Tibial nerve (tissue), 4 donors: Measurements from ENCODE around the gene VSIG4. TPM values are rescaled to one million over a fixed set of nuclear protein-coding genes. Genes with fewer than 3 reads are reported as not detected.

Experiments used
- DNase-seq, 2 donors: peaks; one replicate each; pipeline ENCODE4 v3.0.0-alpha.2; 2019; ENCODE audit warnings: low spot score in 2 of 2
- H3K27ac ChIP-seq, 4 donors: fragments of 200-600 bp; sonication (generic) in 3 of 4; one replicate each; pipeline ENCODE4 v1.5.1; 2017 to 2019; ENCODE audit warnings: mild to moderate bottlenecking in 1 of 4
- H3K27me3 ChIP-seq, 2 donors: fragments of 200-600 bp; sonication (generic) in 1 of 2; one replicate each; pipeline versions ENCODE4 v1.5.1 to v1.6.0; 2017 to 2019
- H3K36me3 ChIP-seq, 3 donors: fragments of 200-600 bp; sonication (generic); one replicate each; pipeline ENCODE4 v1.5.1; 2018 to 2019
- H3K4me1 ChIP-seq, 4 donors: fragments of 200-600 bp; sonication (generic) in 3 of 4; one replicate each; pipeline ENCODE4 v1.5.1; 2017 to 2019
- H3K4me3 ChIP-seq, 4 donors: fragments of 200-600 bp; sonication (generic) in 3 of 4; one replicate each; pipeline ENCODE4 v1.5.1; 2017 to 2019; ENCODE audit warnings: mild to moderate bottlenecking in 1 of 4, moderate library complexity in 1 of 4
- H3K9me3 ChIP-seq, 4 donors: fragments of 200-600 bp; sonication (generic) in 3 of 4; one replicate each; pipeline ENCODE4 v1.5.1; 2017 to 2019
- EP300 ChIP-seq, 2 donors: sonication (generic); formaldehyde crosslinking; IDR thresholded peaks; one replicate each; pipeline ENCODE4 v1.6.1; 2017; ENCODE audit warnings: antibody characterized with exemption in 2 of 2, mild to moderate bottlenecking in 1 of 2
- POLR2A ChIP-seq, 2 donors: fragments of 450-650 bp; IDR thresholded peaks; one replicate each; pipeline ENCODE4 v1.6.1; 2017; ENCODE audit warnings: antibody characterized with exemption in 2 of 2, mild to moderate bottlenecking in 2 of 2, moderate library complexity in 2 of 2
- WGBS, 2 donors: methylation state at CpG; one replicate each; pipeline ENCODE4 v1.1.5; 2018; 5-methylcytosine and 5-hydroxymethylcytosine counted together
- total RNA-seq, 4 donors: library from RNA; depleted of rRNA; stranded (reverse); fragments of >200 nt; gene quantifications; one replicate each; pipeline ENCODE4 v1.1.0, GENCODE V29; 2016
- TF ChIP-seq, protein P1 (sequence below), 5 experiments: fragments of 200-600 bp in 3 of 5; fragments of 450-650 bp in 2 of 5; sonication (generic) in 3 of 5; IDR thresholded peaks; one replicate each; pipeline ENCODE4 v1.5.1; 2016 to 2019; ENCODE audit warnings: antibody characterized with exemption in 5 of 5, mild to moderate bottlenecking in 3 of 5, moderate library complexity in 2 of 5

Gene VSIG4
- total RNA-seq, 4 donors from 2014 or later, result 81.3 to 283 (median 101) TPM

DNA sequence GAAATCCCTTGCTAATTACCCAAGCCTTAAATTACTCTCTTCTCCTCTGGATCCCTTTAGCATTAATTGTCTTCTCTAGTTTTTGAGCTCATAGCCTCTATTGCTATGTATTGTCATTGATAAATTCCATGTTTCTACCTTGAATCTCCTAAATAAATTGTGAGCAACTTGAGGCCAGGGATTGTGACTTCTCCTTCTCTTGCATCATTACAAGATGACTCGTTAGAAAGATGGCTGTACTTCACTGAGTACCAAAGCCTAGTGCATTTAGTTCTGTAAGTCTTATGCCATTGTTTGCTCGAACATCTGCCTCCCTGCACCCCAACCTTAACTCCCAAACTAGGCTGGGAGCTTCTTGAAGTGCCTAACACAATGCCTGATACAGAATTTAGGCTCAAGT lies 15.3 kb downstream of the VSIG4 start:
- Histone ChIP-seq H3K27ac (no peak overlapping the region), H3K27me3 (peaks cover 0 to 13% of the 10 kb centered on the region in 2 donors)
- 41 to 68% methylated on average over 2 of the region's 2 CpGs for WGBS, 2 donors

DNA sequence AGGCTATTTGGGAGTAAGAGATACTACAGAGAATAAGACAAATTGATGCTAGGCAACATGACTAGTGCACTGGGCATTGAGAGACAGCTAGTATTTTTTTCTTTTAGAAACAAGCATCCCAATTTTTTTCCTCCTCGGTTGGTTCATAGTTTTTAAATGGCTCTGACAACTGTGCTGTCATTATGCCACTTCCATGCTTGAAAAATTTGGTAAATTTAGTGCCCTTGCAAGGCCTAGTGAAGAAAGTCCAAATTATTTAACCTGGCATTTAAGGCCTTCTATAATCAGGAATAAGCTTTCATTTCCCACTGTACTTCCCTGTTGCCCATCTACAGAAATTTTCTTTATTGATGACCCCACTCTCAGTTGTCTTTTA lies 15.8 kb downstream of the VSIG4 start:
- DNase-seq, result no peak
- no peak overlapping the region for H3K4me3 ChIP-seq
- H3K36me3 ChIP-seq, result no peaks in the 10 kb centered on the region
- 49 to 82% methylated on average over 1 of the region's 1 CpG for WGBS, 2 donors
- H3K27ac ChIP-seq, result no peak overlapping the region
- TF ChIP-seq, protein P1, sequence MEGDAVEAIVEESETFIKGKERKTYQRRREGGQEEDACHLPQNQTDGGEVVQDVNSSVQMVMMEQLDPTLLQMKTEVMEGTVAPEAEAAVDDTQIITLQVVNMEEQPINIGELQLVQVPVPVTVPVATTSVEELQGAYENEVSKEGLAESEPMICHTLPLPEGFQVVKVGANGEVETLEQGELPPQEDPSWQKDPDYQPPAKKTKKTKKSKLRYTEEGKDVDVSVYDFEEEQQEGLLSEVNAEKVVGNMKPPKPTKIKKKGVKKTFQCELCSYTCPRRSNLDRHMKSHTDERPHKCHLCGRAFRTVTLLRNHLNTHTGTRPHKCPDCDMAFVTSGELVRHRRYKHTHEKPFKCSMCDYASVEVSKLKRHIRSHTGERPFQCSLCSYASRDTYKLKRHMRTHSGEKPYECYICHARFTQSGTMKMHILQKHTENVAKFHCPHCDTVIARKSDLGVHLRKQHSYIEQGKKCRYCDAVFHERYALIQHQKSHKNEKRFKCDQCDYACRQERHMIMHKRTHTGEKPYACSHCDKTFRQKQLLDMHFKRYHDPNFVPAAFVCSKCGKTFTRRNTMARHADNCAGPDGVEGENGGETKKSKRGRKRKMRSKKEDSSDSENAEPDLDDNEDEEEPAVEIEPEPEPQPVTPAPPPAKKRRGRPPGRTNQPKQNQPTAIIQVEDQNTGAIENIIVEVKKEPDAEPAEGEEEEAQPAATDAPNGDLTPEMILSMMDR (IDR thresholded peaks at IDR 0.05), result no peak
- no peak for TF ChIP-seq EP300 (IDR thresholded peaks at IDR 0.05)
- TF ChIP-seq POLR2A (IDR thresholded peaks at IDR 0.05), result no peak
- H3K27me3 ChIP-seq, result peaks cover 0 to 16% of the 10 kb centered on the region in 2 donors
- H3K4me1 ChIP-seq, result no peaks in the 10 kb centered on the region
- H3K9me3 ChIP-seq, result no peaks in the 10 kb centered on the region

More for the DNA sequence above, 15.3 kb downstream of the VSIG4 start:
- DNase-seq, result no peak
- Histone ChIP-seq H3K4me3 (no peak overlapping the region), H3K4me1 (no peaks in the 10 kb centered on the region), H3K36me3 (no peaks in the 10 kb centered on the region), H3K9me3 (no peaks in the 10 kb centered on the region)
- no peak for TF ChIP-seq POLR2A (IDR thresholded peaks at IDR 0.05)
- TF ChIP-seq EP300 (IDR thresholded peaks at IDR 0.05), result no peak
- TF ChIP-seq, protein P1 (IDR thresholded peaks at IDR 0.05), result no peak

DNA sequence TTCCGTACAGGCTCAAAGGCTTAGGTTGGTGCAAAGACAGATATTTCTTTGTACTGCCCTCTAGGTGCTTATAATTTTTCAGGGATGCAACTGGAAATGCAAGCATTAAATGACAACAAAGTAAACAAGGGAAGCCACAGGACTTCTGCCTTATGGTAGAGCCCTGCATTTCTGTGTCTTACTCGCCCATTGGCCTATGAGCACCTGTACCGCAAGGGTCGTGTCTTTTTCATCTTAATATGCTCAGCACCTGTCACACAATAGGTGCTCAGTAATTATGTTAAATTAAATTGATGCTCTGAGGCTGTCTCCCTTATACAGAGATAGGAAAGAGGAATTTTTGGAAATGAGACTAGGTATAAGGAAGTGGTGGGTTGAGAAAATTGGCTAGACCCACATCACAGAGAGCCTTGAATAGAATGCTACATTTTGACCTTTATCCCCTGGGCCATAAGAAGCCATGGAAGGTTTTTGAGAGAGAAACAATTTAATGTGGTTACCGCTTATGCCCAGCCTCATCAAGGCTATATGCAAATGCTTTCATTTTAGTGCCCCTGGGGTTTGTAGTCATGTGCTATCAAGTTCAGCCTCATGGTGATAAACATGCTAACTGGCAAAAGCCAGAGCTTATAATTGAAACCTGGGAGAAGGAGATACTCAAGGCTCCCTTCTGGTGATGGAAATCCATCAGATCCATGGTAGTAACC lies 16.3 kb downstream of the VSIG4 start:
- no peak for DNase-seq
- Histone ChIP-seq H3K4me3 (no peak overlapping the region), H3K4me1 (no peaks in the 10 kb centered on the region), H3K36me3 (no peaks in the 10 kb centered on the region), H3K27me3 (peaks cover 0 to 14% of the 10 kb centered on the region in 2 donors), H3K9me3 (no peaks in the 10 kb centered on the region), H3K27ac (no peak overlapping the region)
- WGBS, 2 donors, result 89 to 100% methylated on average over 5 of the region's 5 CpGs
- TF ChIP-seq POLR2A (IDR thresholded peaks at IDR 0.05) (no peak), EP300 (IDR thresholded peaks at IDR 0.05) (no peak)
- TF ChIP-seq, protein P1 (IDR thresholded peaks at IDR 0.05), result no peak

DNA sequence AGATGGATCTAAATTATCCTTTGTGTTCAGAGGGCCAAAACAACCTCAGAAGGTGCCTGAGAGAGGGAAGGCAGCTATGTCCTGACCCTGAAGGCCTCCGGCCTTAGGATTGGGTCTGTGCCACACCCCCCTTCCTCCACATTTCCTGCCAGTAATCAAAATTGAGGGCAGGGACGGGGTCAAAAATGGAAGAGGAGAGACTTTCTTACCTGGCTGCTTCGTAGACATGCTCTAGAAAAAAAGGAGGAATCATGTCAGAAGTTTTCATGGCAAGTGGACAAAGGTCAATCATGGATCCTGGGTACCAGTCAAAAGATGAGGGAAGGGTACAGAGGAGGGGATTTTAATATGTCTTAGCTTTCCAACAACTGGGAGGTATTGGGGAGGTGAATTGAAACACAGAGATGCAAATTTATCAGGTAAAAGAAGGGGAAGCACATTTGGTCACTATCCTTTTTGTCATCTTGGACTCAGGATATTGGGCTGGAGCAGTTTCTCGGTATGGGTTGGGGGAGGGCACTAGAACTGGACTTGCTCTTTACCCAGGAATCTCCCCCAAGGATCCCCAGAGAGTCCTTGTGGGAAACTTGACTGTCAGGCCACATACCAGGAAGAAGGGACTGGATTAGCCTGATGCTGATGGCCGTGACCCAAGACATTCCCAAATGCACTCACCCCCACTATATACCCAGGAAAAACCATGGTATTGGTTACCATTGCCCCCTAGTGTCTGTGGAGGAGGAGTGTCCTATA lies 17.1 kb downstream of the VSIG4 start:
- TF ChIP-seq EP300 (IDR thresholded peaks at IDR 0.05), result no peak
- no peak for TF ChIP-seq POLR2A (IDR thresholded peaks at IDR 0.05)
- TF ChIP-seq, protein P1 (IDR thresholded peaks at IDR 0.05), result no peak
- no peak overlapping the region for H3K4me3 ChIP-seq
- no peaks in the 10 kb centered on the region for H3K9me3 ChIP-seq
- H3K4me1 ChIP-seq, result no peaks in the 10 kb centered on the region
- no peaks in the 10 kb centered on the region for H3K36me3 ChIP-seq
- peaks cover 0 to 13% of the 10 kb centered on the region in 2 donors for H3K27me3 ChIP-seq
- WGBS, 2 donors, result 58 to 77% methylated on average over 5 of the region's 5 CpGs
- DNase-seq, result no peak
- no peak overlapping the region for H3K27ac ChIP-seq
